Fibroblast of mammary gland (primary cell): ENCODE measurements around the gene B9D2.
A peak's percentile ranks its signal among the peaks of the same experiment; 100 is the strongest.
"Not testable (repeated sequence)": the region's sequence is repeated elsewhere in the genome, so short reads cannot be mapped to it uniquely, and the experiment has no call there.

Experiments used
- DNase-seq: peaks from one replicate; pipeline ENCODE4 v3.0.0-alpha.2; 2010; ENCODE audit warnings: low read depth
- H3K4me3 ChIP-seq: 2 replicates; pipeline ENCODE4 v1.5.1; 2011; ENCODE audit warnings: low read depth, mild to moderate bottlenecking, low read length, moderate library complexity; ENCODE audit not compliant: control insufficient read depth
- TF ChIP-seq, protein P1 (sequence below): conservative IDR thresholded peaks from 2 replicates; pipeline ENCODE4 v1.5.1; 2011; ENCODE audit warnings: low read depth, low read length, inconsistent platforms; ENCODE audit not compliant: control insufficient read depth, insufficient read depth

B9D2 gene

DNA sequence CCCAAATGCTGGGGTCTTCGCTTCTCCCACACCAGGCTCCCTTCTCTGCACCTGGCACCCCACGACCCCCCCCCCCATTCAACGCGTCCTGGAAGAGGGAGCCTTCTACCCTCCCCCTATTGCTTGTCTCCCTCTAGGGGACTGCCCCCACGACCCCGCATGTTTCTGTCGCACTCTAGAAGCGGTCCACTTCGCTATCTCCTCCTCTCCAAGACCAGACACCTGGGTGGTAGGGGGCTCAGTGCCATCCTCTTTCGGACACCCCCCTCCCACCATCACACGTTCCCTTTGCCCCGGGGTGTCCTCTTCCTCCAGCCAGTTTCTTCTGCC lies 11.7 kb downstream of the B9D2 start:
- H3K4me3 ChIP-seq = peak overlapping the region; percentile 89
- DNase-seq = no peak
- TF ChIP-seq, protein P1, sequence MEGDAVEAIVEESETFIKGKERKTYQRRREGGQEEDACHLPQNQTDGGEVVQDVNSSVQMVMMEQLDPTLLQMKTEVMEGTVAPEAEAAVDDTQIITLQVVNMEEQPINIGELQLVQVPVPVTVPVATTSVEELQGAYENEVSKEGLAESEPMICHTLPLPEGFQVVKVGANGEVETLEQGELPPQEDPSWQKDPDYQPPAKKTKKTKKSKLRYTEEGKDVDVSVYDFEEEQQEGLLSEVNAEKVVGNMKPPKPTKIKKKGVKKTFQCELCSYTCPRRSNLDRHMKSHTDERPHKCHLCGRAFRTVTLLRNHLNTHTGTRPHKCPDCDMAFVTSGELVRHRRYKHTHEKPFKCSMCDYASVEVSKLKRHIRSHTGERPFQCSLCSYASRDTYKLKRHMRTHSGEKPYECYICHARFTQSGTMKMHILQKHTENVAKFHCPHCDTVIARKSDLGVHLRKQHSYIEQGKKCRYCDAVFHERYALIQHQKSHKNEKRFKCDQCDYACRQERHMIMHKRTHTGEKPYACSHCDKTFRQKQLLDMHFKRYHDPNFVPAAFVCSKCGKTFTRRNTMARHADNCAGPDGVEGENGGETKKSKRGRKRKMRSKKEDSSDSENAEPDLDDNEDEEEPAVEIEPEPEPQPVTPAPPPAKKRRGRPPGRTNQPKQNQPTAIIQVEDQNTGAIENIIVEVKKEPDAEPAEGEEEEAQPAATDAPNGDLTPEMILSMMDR = no peak

DNA sequence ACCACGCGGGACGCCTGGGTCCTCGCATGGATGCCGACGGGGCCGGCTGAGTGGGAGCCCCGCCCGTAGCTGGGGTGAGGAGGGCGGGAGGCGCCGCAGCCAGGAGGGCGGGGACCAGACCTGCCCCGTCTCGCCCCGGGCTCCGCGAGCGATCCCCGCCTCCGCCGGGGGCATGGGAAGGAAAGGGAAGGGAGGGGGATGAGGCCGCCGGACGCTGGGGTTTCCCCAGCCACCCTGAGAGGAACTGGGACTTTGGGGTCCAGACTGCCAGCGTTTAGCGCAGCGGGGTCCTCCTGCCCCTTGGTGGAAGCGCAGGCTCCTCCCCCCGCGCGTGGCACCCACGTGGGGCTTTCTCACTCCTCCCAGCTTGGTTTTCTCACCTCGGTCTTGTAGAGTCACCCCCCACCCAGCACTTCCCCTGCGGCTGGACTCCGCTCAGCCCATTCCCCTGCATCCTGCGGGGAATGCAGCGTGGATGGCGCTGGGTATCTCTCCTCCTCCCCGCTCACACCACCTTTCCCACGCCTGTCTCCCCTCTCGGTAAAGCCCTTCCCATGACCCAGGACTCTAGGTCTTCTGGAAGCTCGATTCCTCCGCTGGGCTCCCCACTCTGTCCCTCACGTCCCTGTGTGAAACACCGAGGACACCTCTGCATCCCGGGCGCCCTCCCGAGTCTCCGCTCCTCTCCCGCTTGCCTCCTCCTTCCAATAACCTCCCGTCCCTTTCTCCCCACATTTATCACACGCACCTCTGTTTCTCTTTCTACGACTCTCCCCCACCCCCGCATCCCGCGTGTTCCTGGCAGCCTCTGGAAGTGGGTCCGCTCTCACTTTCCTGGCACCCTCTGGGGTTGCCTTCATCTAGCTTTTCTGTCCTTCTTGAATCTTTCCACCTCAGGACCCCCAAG lies 12.4 kb downstream of the B9D2 start:
- peak; percentile 58 for DNase-seq
- H3K4me3 ChIP-seq = peak overlapping the region; percentile 89
- TF ChIP-seq, protein P1 = no peak

DNA sequence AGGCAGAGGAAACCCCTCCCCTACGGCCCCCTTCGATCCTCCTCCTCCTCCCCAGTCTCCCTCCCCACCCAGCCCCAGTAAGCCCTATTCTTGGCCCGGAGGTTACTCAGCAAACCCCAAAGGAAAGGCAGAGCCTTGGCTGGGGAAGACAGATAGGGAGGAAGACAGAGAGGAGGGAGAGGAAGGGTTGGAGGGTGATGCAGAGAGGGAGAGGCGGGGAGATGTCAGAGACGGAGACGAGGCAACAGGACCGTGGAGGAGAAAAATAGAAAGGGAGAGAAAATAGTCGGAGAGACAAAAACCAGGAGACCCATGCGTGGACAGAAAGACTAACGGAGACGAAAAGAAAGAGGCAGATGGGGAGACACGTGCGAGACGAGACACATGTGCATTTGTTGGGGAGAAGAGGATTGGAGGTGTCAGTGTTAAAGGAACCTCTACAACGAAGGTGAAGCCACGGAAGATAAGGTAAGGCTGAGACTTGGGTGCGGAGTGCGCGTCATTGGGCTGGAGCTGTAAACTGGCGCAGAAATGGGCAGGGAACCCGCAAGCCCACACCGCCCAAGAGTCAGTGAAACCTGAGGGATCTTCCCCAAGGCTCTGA lies 13.1 kb downstream of the B9D2 start:
- H3K4me3 ChIP-seq = peak overlapping the region; percentile 89
- peak; percentile 48 for DNase-seq
- TF ChIP-seq, protein P1 = no peak

DNA sequence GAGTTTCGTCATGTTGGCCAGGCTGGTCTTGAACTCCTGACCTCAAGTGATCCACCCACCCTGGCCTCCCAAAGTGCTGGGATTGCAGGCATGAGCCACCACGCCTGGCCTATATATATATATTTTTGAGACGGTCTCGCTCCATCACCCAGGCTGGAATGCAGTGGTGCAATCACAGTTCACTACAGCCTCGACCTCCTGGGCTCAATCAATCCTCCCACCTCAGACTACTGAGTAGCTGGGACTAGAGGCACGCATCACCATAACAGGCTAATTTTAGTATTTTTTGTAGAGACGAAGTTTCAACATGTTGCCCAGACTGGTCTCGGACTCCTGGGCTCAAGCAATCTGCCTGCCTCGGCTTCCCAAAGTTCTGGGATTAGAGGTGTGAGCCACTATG lies 17.0 kb downstream of the B9D2 start:
- not testable (repeated sequence) for DNase-seq, H3K4me3 ChIP-seq

DNA sequence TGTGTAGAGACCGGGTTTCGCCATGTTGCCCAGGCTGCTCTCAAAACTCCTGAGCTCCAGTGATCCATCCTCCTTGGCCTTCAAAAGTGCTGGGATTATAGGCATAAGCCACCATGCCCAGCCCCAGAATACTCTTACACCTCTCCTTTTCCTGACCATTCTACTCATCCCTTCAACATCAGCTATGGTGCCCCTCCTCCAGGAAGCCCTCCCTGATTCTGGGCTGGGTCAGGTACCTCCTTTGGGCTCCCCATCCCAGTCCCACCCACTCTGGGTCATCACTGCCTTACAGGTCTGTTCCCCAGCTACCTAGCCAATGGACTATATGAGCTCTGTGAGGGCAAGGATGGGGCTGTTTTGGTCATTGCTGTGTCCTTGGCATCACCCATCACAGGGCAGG lies 19.8 kb downstream of the B9D2 start:
- TF ChIP-seq, protein P1 = no peak
- DNase-seq = no peak
- no peak overlapping the region for H3K4me3 ChIP-seq

DNA sequence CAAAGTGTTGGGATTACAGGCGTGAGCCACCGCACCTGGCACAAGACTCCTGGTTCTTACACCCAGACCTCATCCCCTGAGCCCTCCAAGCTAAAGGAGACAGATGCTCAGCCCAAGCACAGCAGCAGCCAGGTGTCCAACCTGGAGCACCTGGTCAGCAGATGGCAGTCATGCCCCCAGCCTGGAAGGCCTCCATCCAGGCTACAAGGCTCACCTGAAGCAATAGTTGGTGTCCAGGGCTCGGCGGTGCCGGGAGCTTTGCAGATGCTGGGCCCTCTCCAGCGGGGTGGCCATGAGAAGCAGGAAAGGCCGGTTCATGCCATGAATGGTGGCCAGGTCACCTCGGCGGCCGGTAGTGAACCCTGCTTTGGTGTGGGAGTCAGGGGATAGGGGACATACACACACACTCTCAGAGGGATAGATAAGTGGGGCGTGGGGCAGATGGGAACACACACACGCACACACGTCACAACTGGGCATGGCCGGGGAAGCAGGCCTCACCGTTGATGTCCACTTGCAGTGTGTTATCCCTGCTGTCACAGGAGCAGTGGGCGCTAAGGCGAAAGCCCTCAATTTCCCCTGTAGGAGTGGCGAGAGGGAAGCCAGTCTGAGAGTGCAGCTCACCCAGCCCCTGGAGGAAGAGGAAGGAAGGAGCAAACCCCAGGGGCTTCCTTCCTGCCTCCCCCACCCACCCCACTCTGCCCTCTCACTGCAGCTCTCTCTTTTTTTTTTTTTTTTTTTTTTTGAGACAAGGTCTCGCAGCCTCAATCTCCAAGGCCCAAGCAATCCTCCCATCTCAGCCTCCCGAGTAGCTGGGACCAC lies 22.1 kb downstream of the B9D2 start:
- TF ChIP-seq, protein P1 = no peak
- H3K4me3 ChIP-seq = no peak overlapping the region
- DNase-seq = no peak

DNA sequence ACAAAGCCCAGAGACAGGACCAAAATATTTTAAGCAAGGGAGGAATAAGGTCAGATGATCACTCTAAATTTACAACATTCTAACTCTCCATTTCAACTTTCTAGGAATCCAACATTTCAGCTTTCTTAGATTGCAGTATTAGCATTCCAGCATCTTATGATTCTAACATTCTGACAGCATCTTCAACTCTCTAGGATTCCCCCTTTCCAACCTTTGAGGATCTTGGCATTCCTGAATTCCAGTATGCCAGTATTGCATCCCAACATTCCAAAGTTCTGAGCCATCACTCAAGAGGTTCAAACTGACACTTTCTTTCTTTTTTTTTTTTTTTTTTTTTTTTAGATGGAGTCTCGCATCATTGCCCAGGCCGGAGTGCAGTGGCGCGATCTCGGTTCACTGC lies 24.0 kb downstream of the B9D2 start:
- TF ChIP-seq, protein P1 = no peak
- H3K4me3 ChIP-seq = no peak overlapping the region
- no peak for DNase-seq
